OCI-M1 (cell line): ENCODE data around the gene RAP1GAP2.
"Not testable (repeated sequence)": the region's sequence is repeated elsewhere in the genome, so short reads cannot be mapped to it uniquely, and the experiment has no call there.

Source experiments
- DNase-seq: peaks from one replicate; lab custom pipeline; 2025; lab: John Stamatoyannopoulos, UW

The RAP1GAP2 gene

GRCh38 chr17:2814481-2815341 lies 18.5 kb downstream of the RAP1GAP2 start:
- no peak for DNase-seq

GRCh38 chr17:2815781-2816185 lies 19.5 kb downstream of the RAP1GAP2 start:
- no peak for DNase-seq

- DNase-seq = no peak
Observed at GRCh38 chr17:2816688-2817087, 20.4 kb downstream of the RAP1GAP2 start.

- DNase-seq = not testable (repeated sequence)
Observed at GRCh38 chr17:2819294-2819693, 23.1 kb downstream of the RAP1GAP2 start.

GRCh38 chr17:2819921-2820501 lies 23.8 kb downstream of the RAP1GAP2 start:
- DNase-seq = no peak

GRCh38 chr17:2821868-2822267 lies 25.6 kb downstream of the RAP1GAP2 start:
- DNase-seq = no peak

- no peak for DNase-seq
Observed at GRCh38 chr17:2822358-2822757, 26.1 kb downstream of the RAP1GAP2 start.

- DNase-seq = no peak
Observed at GRCh38 chr17:2825253-2825970, 29.2 kb downstream of the RAP1GAP2 start.

GRCh38 chr17:2828397-2829038 lies 32.3 kb downstream of the RAP1GAP2 start:
- peak; percentile 85 for DNase-seq

GRCh38 chr17:2830678-2831077 lies 34.4 kb downstream of the RAP1GAP2 start:
- no peak for DNase-seq

- peak; percentile 32 for DNase-seq
Observed at GRCh38 chr17:2835780-2836179, 39.5 kb downstream of the RAP1GAP2 start.

GRCh38 chr17:2837147-2837561 lies 40.9 kb downstream of the RAP1GAP2 start:
- DNase-seq = no peak

GRCh38 chr17:2841606-2842005 lies 45.4 kb downstream of the RAP1GAP2 start:
- no peak for DNase-seq

GRCh38 chr17:2842464-2842863 lies 46.2 kb downstream of the RAP1GAP2 start:
- DNase-seq = no peak

- no peak for DNase-seq
Observed at GRCh38 chr17:2844416-2844815, 48.2 kb downstream of the RAP1GAP2 start.

- no peak for DNase-seq
Observed at GRCh38 chr17:2847381-2848333, 51.4 kb downstream of the RAP1GAP2 start.

- DNase-seq = no peak
Observed at GRCh38 chr17:2849327-2849670, 53.1 kb downstream of the RAP1GAP2 start.

- no peak for DNase-seq
Observed at GRCh38 chr17:2850991-2851390, 54.8 kb downstream of the RAP1GAP2 start.

GRCh38 chr17:2851615-2852014 lies 55.4 kb downstream of the RAP1GAP2 start:
- no peak for DNase-seq

- DNase-seq = no peak
Observed at GRCh38 chr17:2852221-2852620, 56.0 kb downstream of the RAP1GAP2 start.

- no peak for DNase-seq
Observed at GRCh38 chr17:2852729-2853282, 56.6 kb downstream of the RAP1GAP2 start.
